Nephron (organoid): ENCODE results near the gene CENPT.

Experiments
- H3K27ac Mint-ChIP-seq, 3 experiments: 2 replicates each; pipeline ENCODE4 v1.8.0; 2020; ENCODE audit warnings: mixed read lengths in 3 of 3, mild to moderate bottlenecking in 2 of 3, moderate library complexity in 1 of 3
- H3K27me3 Mint-ChIP-seq: 2 replicates; pipeline ENCODE4 v1.8.0; 2021; ENCODE audit warnings: low read depth, mild to moderate bottlenecking, moderate library complexity, mixed read lengths
- H3K36me3 Mint-ChIP-seq: 2 replicates; pipeline ENCODE4 v1.8.0; 2020; ENCODE audit warnings: low read depth, mixed read lengths
- H3K4me1 Mint-ChIP-seq: 2 replicates; pipeline ENCODE4 v1.8.0; 2020; ENCODE audit warnings: mixed read lengths
- H3K4me3 Mint-ChIP-seq, 3 experiments: 2 replicates each; pipeline ENCODE4 v1.8.0; 2020; ENCODE audit warnings: mild to moderate bottlenecking in 3 of 3, mixed read lengths in 3 of 3, moderate library complexity in 2 of 3
- H3K9me3 Mint-ChIP-seq: 2 replicates; pipeline ENCODE4 v1.8.0; 2020; ENCODE audit warnings: mixed read lengths
- TF ChIP-seq, protein P1 (sequence below), 3 experiments: fragments of 200-600 bp; sonication (generic); IDR thresholded peaks; one replicate each; pipeline ENCODE4 v1.5.0; 2021; ENCODE audit warnings: antibody characterized with exemption in 3 of 3; ENCODE audit not compliant: unreplicated experiment in 3 of 3

Gene CENPT

DNA sequence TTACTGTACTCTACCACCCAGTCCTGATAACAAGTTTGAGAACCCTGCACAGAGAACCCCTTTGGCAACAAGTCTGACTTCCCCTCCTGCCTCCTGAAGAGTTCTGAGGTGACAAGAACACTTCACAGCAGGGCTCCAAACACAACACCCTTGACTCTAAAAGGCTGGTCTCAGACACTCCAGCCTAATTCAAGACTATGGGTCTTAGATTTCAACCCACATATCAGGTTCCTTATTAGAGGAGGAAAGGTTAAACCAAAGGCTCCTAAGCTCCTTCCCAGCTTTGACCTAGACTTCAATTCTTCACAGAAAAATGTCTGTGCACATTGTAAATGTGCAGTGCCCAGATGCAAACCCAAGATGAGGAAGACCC, 64.2 kb downstream of the CENPT start:
- Mint-ChIP-seq H3K36me3 (peaks cover 27% of the 10 kb centered on the region), H3K27me3 (no peaks in the 10 kb centered on the region), H3K4me3 (no peak overlapping the region), H3K9me3 (peaks cover 2% of the 10 kb centered on the region), H3K27ac (no peak overlapping the region), H3K4me1 (no peaks in the 10 kb centered on the region)
- TF ChIP-seq, protein P1, sequence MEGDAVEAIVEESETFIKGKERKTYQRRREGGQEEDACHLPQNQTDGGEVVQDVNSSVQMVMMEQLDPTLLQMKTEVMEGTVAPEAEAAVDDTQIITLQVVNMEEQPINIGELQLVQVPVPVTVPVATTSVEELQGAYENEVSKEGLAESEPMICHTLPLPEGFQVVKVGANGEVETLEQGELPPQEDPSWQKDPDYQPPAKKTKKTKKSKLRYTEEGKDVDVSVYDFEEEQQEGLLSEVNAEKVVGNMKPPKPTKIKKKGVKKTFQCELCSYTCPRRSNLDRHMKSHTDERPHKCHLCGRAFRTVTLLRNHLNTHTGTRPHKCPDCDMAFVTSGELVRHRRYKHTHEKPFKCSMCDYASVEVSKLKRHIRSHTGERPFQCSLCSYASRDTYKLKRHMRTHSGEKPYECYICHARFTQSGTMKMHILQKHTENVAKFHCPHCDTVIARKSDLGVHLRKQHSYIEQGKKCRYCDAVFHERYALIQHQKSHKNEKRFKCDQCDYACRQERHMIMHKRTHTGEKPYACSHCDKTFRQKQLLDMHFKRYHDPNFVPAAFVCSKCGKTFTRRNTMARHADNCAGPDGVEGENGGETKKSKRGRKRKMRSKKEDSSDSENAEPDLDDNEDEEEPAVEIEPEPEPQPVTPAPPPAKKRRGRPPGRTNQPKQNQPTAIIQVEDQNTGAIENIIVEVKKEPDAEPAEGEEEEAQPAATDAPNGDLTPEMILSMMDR (IDR thresholded peaks at IDR 0.05; ENCODE audit: unreplicated experiment in 3 of 3), result no peak

DNA sequence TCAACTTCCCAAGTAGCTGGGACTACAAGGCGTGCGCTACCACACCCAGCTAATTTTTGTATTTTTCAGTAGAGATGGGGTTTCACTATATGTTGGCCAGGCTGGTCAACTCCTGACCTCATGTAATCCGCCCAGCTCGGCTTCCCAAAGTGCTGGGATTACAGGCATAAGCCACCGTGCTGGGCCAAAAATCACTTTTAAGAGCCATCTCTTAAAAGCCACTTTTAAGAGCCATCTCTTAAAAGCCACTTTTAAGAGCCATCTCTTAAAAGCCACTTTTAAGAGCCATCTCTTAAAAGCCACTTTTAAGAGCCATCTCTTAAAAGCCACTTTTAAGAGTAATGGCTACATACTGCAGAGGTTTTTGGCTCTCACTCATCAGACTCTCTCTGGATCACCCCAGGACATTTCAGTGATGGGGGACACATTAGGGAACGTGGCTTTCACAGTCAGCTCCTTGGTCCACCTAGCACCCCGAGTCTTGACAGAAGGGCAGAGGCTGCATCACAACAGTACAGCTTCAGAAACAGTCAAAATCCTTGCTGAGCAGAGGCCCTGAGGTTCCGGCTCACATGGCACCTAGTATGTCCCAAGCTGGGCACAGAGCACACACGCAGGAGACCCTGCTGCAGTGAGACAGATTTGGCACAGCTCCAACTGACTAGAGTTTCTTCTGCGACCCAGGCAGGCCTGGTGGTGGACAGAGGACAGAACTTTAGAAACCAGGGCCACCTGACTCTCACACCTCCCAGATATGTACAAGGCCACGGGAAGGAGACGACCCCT, 64.7 kb downstream of the CENPT start:
- TF ChIP-seq, protein P1 (IDR thresholded peaks at IDR 0.05; ENCODE audit: unreplicated experiment in 3 of 3), result no peak
- Mint-ChIP-seq H3K27me3 (no peaks in the 10 kb centered on the region), H3K4me1 (no peaks in the 10 kb centered on the region)

DNA sequence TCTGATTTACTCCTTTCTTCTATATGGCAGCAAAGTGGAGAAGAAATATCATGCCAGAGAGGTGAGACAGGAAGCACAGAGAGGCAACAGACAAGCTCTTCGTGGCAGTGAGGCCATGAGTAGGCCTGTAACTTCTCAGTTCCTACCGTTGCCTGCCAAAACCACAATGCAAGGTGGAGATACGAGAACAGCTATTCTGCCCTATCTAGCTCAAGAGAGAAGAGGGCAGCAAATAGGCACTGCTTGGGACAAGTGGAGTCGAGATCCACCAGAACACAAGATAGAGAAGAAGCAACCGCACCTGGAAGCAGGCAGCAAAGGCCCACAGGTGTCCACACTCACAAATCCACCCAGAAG, 66.0 kb downstream of the CENPT start:
- Mint-ChIP-seq H3K9me3 (peaks cover 2% of the 10 kb centered on the region), H3K4me3 (no peak overlapping the region), H3K27ac (no peak overlapping the region), H3K36me3 (peaks cover 26% of the 10 kb centered on the region), H3K27me3 (no peaks in the 10 kb centered on the region), H3K4me1 (no peaks in the 10 kb centered on the region)
- TF ChIP-seq, protein P1 (IDR thresholded peaks at IDR 0.05; ENCODE audit: unreplicated experiment in 3 of 3), result no peak

More for the DNA sequence above, 64.7 kb downstream of the CENPT start:
- H3K27ac Mint-ChIP-seq, result no peak overlapping the region
- peaks cover 2% of the 10 kb centered on the region for H3K9me3 Mint-ChIP-seq
- no peak overlapping the region for H3K4me3 Mint-ChIP-seq
- H3K36me3 Mint-ChIP-seq, result peaks cover 28% of the 10 kb centered on the region

DNA sequence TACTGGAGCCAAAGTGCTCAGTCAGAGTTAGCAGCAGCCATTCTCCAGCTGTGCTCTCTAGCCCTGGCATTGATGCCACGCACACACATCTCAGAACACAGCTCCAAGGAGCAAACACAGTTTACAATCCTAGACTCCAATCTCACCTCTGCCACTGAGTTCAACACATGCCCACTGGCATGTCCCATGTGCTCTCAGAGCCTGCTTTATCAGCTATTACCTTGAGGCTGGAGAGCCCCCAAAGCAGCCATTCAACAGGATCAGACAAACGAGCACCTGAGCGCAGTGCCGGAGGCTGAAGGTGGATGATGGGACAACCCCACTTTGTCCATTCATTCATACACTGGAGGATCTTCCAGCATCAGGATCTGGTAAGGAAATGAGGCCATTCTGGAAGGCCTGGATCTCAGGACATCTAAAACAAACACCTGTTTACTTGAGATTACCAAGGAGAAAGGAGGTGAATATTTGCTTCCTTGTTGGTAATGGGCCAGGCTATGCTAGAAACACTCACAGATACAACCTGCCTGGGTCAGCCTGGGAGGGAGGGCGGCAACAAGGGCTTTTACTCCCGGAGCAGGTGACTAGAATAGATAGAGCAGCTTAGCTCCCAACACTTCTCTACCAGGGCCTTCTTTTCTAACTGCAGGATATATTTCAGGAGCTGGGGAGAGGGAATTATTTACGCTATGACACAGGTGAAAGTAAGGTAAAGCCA, 66.5 kb downstream of the CENPT start:
- TF ChIP-seq, protein P1 (IDR thresholded peaks at IDR 0.05; ENCODE audit: unreplicated experiment in 3 of 3), result no peak
- no peak overlapping the region for H3K4me3 Mint-ChIP-seq
- no peaks in the 10 kb centered on the region for H3K4me1 Mint-ChIP-seq
- H3K27me3 Mint-ChIP-seq, result no peaks in the 10 kb centered on the region
- H3K9me3 Mint-ChIP-seq, result peaks cover 2% of the 10 kb centered on the region
- H3K36me3 Mint-ChIP-seq, result peaks cover 22% of the 10 kb centered on the region
- H3K27ac Mint-ChIP-seq, result no peak overlapping the region

DNA sequence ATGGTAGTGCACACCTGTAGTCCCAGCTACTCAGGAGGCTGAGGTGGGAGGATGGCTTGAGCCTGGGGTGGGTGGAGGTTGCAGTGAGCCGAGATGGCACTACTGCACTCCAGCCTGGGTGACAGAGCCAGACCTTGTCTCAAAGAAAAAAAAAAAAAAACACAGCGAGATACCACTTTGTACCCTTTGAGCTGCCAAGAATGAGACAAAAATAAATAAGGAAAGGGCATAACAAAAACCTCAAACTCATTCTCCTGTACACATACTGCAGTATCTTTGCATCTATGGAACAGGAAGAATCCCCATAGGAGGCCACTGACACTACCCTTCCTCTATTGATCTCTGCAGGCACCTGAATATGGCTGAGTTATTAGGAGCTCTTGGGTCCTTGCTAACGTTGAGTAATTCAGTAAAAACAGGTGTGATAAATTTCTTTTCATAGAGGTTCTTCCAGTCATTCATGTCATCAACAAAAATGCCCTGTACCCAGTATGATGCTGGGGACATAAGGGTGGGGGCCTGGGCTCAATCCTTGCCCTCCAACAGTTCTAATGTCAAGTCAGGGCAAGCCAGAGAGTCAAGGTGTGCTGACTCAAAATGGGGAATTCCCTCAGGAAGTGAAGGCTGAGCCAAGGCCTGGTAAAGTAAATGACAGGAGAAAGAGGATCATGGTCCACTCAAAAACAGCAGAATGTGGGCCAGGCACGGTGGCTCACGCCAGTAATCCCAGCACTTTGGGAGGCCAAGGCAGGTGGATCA, 68.1 kb downstream of the CENPT start:
- peaks cover 2% of the 10 kb centered on the region for H3K9me3 Mint-ChIP-seq
- no peak overlapping the region for H3K4me3 Mint-ChIP-seq
- peaks cover 5% of the 10 kb centered on the region for H3K4me1 Mint-ChIP-seq
- peaks cover 32% of the 10 kb centered on the region for H3K36me3 Mint-ChIP-seq
- H3K27me3 Mint-ChIP-seq, result no peaks in the 10 kb centered on the region
- H3K27ac Mint-ChIP-seq, result no peak overlapping the region
- TF ChIP-seq, protein P1 (IDR thresholded peaks at IDR 0.05; ENCODE audit: unreplicated experiment in 3 of 3), result no peak
